HG02870 (cell line): ENCODE measurements around the gene WNT1.
A peak's percentile ranks its signal among the peaks of the same experiment; 100 is the strongest.

Experiments
- ATAC-seq: cut with Tn5 transposase; IDR thresholded peaks from one replicate; pipeline ENCODE4 v1.9.1; 2021; ENCODE audit warnings: mild to moderate bottlenecking, moderate library complexity; ENCODE audit not compliant: unreplicated experiment

Gene WNT1

DNA sequence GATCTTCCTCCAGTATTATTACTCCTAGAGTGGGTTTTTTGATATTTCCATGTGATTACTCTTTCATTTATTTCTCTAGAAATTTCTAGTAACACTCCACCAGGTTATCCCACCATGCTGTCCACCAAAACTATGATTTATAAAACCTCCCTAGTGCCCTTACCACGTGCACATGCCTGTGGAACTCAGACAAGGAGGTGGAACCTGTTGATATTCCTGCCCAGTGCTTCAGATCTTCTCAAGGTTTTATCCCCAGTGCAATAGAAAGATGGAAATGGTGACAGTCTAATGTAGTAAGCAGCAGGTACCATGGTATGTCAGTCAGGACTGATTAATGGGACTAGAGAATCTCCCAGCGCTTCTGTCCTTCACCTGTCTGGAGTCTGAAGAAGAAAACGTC is 17.3 kb upstream of the WNT1 start:
- ATAC-seq, result no peak

DNA sequence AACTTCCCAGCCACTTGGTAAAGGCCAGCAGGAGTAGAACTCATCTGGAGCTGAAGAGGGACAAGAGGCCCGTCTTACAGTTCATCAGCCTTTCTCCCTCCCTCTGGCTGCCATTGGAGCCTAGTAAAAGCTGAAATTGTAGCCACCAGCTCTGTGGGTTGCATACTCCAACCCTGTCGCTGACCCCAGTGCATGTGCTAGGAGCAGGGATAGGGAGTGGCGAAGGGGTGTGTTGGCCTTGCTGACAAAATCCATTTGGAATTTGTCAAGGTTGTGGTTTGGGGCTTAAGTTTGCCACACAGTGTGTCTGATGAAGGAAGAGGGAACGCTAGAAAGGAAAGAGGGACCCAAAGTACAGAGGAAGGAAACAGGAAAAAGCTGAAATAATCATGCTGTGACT is 16.8 kb upstream of the WNT1 start:
- no peak for ATAC-seq

DNA sequence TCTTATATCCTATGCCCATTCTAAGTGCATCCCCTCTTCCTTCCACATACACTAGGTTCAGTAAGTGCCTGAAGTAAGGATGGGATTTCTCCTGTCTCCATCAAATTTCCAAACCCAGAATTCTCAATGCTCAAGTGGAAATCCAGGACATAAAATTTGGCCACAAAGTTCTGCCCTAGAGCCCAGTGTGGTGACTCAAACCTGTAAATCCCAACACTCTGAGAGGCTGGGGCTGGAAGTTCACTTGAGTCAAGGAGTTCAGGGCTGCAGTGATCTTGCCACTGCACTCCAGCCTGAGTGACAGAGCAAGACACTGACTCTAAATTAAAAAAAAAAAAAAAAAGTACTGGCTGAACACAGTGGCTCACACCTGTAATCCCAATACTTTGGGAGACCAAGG is 16.3 kb upstream of the WNT1 start:
- no peak for ATAC-seq

DNA sequence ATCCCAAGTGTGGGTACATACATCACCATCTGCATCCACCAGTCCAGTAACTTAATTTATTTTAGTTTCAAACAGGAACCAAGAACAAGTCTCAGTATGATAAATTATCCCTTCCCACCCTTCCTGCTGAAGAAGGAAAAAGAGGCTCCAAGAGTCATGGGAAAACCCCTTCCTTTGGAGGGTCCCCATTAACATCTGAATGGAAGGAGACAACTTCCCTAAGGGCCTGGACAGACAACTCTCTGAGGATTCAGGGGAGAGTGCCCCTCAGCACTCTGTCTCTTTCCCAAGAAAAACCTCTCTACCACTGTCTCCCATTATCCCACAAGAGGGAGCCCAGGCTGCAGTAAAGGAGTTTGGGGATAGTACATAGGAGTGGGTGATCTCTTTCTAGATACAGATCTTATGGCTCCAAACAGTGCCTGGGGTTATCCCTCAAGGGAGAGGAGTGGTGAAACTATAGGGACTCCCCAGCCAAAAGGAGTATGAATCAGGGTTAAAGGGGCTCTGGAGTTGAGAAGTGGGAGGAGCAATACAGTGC is 12.8 kb upstream of the WNT1 start:
- no peak for ATAC-seq

DNA sequence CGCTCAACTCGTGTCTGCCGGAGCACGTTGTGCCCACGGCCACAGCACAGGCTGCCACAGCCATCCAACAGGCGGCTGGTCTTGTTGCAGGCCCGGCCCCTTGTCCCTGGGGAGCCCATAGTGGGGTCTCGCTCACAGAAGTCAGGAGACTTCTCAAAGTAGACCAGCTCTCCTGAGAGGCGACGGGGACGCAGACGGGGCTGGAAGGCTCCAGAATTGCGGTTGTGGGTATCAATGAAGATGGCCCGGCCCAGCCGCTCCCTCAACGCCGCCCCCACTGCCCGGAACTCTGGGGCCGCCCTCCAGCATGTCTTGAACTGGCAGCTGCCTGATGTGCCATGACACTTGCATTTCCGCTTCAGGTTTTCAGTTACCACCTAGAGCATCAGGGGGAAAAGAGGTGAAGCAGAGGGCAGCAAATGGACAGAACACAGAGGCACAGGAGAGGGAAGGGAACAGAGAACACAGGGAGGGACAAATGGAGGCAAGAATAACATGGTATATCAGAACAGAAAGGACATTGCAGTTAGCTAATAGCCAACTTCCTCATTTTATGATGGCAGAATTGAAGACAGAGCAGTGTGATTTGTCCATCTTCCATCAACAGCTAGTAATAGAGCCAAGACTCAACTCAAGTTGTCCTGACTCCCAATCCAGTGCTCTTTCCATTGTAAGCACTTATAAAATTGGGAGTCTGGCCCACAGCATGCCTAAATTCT is 11.8 kb upstream of the WNT1 start:
- ATAC-seq, result no peak

DNA sequence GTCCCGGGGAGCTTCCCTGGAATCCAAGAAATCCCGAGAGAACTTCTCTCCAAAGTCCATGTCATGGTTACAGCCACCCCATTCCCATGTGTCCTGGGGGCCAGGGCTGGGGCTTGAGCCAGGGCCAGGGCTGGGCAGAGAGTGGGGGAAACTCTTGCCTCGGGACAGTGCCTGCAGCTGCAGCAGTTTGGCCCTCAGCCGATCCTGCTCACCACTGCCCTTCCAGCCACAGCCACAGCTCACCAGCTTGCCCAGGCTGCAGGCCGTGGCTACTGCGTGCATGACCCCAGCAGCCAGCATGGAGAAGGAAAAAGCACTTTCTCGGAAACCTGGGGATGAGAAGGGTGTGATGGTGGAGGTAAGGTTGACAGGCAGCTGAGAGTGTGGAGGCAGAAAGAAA is 10.1 kb upstream of the WNT1 start:
- ATAC-seq, result no peak

DNA sequence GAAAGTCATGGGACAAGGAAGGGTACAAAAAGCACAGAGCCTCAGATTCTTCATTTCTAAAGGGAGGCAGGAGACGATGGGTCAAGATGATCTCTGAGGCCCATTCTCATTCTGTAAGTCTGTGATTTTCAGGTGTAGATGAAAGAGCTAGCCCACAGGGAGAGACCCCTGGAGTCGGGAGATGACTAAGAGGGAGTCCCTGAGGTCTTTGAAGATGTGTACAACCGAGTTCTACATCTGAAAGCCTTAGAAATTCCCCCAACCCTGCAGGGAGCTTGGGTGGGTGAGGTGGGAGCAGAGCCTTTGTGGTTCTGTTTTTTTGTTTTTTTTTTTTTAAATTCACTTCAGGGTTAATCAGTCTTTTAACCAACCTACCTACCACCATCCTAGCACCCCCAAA is 9.7 kb upstream of the WNT1 start:
- ATAC-seq, result peak; percentile 41

DNA sequence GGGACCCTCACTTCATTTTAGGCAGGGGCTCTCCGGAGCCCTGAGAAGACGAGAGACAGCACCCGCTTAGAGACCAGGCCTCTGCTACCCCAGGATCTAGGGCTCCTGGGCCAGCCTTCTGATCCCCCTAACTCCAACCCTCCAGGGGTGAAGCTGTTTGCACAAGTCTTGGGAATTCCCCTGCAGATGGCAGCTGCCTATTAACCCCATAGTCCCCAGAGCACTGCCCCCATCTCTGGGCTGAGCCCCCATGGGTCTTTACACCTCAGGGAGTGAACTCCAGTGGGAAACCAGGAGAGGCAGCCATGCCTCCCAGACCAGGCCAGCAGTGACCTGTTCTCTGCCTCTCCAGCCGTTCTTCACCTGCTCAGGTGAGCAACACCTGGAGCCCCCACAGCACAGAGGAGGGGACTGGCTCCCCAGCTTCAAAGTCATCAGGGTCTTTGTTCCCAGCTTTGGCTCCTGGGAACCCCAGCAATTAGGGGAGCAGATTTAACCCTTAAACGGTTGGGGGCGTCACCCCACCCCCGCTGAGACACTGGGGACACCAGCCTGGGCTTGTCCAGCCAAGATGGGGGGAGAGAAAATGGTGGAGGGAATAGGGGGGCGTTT is 8.9 kb upstream of the WNT1 start:
- no peak for ATAC-seq

DNA sequence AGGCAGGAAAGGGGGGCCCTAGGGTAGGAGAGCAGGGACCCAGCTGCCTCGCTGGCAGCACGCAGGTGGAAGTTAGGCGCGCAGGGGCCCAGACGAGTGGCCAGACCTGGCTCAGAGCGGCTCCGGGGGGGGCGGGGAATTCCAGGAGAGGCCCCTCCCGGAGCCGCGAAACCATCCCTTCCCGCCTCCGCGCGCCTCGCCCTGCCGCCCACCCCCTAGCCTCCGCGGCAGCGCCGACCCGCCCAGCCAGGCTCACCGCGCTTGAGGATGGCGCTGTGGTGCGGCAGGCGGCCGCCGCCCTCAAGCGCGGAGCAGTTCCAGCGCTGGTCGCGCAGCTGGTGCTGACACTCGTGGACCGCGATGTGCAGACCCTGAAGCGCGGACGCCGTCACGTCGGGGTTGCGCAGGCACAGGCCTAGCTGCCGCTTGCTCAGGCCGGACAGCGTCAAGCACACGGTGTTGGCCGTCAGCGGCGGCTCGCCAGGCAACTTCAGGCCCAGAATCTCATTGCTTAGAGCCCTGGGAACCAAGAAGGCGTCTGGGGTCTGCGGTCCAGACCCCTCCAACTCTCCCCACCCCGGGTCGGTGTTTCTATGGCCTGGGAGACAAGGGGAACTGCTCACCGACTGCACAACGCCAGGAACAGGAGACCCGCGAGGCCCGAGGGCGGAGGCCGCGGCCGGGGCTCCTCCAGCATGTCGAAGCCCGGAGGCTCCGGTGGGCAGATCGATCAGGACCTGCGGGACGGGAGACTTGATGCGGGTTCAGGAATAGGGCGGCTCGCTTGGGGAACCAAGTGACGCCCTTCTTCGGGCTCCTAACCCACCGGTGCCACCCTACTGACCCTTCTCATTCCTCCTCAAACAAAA is 8.1 kb upstream of the WNT1 start:
- ATAC-seq, result no peak

DNA sequence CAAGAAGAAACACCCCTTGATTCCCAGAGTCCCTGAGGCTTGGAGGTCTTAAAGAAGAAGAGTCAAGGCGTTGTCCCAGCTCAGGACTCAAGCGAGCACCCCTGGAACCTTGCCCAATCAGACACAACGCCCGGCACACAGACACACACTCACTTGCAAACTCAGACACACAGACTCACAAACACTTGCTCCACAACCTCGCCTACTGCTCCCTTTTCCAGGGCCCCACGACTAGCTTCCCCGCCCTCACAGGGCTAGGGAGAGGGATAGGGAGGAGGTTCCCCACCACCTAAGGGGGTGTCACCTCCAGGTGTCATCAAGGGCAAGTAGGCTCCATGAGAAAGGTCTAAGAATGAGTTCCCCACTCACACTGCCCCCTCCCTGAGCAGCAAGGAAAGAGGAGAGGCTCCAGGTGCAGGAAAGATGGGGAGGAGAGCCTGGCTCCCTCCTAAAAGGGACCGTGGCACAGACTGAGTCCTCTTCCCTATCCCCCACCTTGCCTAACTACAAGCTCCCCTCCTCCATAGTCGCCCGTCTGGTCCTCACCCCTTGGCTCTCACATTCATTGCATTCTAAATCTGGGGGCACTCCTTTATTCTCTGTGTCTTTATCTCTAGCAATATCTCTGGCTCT is 7.3 kb upstream of the WNT1 start:
- ATAC-seq, result no peak

DNA sequence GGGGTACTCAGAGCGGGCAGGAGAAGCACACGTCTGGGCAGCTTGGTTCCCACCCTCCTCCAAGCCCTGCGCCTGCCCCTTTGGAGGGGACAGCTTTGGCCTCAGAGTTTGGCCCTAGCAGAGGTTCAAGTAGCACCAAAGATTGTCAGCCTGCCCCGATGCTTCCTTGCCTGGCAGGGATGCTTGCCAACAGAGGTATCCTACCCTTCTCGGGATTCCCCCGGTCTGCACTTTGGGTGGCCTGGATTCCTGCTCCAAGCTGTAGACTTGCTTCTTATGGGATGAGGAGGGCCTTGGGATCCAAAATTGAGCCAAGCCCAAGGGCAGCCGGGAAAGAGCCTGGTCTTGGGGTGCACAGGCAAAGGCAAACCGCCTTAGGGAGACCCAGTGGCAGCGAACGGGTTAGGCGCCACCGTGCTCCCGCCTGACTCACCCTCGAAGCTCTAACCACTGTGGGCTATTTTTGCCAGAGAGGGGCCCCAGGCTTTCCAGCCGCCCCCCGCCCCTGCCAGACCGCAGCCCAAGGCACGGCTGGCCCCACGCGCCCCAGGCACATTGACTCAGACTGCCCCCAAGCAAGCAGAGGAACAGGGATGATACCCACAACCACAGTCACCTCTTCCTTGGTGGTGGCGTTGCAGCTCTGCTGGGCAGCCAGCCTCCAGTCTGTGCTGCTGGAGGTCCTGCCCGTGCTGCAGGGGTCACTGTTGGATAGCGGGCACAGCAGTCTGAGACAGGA is 5.7 kb upstream of the WNT1 start:
- no peak for ATAC-seq

DNA sequence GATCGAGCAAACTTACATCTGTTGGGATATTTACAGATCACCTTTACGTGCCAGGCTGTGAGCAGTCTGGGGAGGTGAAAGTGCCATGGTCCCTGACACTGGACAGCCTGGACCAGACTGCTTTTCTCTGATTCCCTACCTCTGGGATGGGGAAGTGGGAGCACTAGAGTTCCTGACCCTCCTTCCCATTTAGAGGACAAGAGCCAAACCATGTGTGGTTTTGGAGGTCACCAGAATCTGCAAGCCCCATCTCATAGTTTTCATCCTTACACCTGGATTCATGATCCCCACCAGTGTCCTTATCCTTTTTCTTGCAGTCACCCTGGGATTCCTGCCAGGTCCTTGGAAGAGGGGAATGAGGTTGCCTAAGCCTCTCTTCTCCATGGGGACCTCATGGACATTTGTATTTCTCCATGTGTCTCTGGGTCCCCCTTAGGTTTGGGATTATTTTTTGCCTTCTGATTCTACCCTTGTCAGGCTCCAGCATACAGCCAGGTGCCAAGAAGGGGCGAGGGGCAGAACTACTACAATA is 5.1 kb upstream of the WNT1 start:
- ATAC-seq, result no peak

DNA sequence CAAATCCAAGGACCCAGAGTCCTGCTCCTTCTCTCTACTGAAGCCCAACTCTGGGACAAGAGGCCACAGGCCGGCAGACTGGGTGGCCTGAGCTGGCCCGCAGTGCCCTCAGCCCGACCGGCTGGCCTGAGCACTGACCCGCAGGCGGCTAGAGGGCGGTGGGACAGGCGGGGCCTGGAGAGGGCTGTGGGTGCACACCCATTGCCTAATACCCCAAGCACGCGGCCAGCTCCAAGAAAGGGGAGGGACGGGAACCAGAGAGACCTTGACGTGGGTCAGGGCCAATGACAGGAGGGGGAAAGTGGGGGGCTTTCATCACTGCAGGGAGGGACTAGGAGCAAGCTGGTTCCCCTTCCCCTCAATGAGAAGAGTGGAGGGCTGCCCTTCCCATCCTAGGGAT is 4.6 kb upstream of the WNT1 start:
- ATAC-seq, result no peak

DNA sequence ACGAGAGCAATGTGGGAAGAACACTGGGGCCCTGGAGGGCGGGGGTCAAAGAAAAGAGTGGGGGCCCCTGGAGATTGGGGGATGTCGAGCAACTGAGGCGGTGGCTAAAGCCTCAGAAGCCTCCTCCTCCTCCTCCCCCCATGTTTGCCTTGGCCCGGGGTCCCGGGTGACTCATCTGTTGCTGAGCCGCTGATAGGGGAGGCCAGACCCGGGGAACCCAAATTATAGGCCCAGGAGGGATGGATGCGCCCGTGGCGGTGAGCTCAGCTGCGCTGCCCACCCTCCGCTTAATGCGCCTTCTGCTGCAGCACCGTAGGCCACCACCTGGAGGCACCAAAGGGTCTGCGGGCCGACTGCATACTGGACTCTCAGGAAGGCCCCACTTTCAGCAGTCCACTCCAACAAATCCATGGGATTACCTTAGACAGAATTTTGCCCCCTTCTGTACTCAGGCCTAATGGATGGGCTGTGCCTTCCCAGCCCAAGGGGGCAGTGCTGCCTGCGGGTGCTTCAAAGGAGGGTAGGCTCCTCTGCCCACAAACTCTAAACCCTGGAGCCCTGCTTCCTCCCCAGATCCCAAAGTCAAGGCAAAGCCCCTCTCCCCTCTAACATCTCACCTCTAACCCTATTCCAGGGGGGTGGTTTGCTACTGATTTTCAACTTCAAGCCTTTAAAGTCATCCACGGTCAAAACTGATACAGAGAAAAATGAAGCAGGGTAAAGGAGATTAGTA is 4.0 kb upstream of the WNT1 start:
- no peak for ATAC-seq

DNA sequence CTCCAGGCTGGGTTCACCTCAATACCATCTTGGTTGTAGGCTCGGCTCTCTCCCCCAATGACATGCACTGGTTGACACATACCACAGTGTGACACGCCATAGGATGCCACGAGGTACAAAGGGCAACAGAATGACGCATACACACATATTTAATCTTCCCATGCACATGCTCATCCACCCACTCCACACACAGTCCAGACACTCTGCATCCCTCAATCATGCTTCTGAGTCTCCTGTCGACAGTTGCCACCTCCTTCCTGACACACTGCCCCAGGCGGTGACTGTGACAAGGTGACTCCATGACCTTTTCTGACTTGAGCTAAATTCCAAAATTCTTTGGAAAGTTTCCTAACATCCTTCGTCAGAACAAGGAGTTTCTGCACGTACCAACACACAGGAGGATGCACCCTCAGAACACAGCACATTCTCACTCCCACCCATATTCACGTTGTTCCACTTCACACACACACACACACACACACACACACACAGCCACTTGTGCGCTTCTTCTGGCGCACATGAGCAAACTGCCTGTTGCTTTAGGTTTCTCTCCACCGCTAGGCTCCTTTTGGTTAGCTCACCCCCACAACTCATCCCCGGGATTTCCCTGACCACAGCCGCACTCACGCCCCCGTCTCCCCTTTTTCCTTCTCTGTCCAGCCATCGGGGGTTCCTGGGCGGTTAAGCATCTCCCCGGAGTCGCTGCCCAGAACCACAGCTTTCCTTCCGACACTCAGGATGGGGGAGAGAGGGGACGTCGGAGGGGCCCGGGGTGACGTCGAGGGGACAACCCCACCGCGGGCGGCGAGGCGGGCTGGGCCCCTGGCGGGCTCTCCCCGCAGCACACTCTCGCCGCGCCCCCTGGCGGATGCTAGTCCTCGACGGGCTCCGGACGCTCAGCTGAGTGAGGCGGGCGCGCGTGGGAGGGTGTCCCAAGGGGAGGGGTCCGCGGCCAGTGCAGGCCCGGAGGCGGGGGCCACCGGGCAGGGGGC is 536 bp upstream of the WNT1 start:
- ATAC-seq, result peak; percentile 46

DNA sequence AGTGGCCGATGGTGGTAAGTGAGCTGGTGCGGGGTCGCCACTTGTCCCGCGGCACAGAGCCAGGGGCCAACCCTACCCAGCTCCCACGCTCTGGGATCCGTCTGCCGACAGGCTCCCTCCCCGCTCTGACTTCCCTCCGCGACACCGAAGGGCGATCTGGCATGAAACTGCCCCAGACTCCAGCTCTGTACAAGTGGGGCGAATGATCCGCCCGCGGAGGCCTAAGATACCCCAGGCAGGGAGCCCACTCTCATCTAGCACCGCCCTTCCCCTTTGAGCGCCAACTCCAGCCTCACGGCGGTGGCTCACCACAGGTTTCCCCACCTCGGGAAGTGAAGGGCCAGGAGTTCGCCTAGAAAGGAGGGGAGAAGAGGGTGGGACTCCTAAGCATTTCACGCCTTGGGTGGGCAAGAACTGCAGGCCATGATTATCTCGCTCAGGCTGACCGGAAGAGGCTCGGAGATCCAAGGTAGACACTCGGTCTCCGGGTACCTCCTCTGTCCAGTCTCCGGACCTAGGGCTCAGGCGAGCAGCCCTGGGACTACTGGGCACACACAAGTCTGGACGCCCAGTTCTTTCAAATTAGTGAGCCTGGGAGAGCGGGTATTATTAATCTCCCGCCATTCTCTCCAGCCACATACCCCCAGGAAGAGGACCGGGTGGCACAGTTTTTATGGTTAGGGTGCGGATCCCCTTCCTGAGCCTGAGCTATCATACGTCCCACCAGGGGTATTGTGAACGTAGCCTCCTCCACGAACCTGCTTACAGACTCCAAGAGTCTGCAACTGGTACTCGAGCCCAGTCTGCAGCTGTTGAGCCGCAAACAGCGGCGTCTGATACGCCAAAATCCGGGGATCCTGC is 849 bp downstream of the WNT1 start:
- no peak for ATAC-seq

DNA sequence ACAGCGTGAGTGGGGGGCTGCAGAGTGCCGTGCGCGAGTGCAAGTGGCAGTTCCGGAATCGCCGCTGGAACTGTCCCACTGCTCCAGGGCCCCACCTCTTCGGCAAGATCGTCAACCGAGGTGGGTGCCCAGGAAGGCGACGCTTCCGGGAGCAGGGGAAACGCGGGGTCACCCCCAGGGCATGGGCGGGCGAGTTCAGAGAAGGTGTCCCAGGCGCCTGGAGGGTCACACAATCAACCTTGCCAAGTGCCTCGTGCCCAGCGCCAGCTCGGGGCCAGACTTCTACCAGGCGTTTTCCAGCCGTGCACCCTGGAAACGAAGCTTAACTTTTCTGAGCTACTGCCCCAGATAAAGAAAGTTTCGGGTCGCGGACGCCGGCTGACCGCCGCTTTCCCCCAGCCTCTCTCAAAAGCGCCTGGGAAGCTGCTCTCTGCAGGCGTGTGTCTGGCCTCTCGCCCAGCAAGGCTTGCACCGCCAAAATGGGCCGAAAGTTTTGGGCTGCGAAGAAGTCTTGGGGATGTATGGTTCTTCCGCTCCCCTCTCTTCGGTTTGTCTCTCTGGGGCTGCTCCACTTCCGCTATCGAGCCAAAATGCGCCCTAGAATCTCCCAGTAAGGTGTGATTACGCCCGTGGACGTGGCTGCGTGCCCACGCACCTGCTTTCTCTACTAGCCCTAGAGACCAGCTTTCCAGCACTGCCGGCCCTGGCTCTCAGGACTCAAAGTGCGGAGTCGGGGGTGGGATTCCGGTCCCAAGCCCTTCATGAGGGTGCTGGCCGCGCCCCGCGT is 1.7 kb downstream of the WNT1 start:
- ATAC-seq, result no peak
